ENCODE results near the gene SLC22A7.
"Not testable (repeated sequence)": the region's sequence is repeated elsewhere in the genome, so short reads cannot be mapped to it uniquely, and the experiment has no call there.

SLC22A7 gene

DNA sequence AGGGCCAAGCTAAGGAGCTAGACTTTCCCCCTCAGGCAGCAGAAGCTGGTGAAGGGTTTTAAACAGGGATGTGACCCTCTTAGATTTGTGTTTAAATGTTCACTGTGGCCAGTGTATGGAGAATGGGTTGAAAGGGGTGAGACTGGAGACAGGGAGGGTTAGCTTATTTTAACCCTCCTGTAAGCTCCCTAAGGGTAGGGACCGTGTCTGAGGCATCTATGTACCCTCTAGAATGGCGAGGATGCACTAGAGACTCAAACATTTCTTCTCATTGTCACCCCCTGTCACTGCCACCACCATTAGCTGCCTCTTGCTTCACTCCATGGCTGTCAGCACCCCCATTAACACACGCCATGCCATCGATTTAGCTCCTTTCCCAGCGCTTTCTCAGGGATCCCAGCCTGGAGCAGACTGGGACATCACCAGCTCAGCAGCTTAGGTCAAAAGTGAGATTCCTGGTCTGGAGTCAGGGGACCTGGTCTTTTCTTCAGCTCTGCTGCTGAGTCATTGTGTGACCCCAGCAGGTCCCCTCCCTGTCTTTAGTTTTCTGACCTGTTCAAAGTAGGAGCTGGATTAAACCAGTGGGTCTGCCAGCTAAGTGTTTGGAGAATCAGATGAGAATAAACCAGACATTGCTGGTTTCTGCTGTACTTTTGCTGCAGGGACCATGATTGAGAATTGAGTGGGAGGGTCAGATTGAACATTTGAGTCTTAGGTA, 1.1 kb upstream of the SLC22A7 start:
- Histone ChIP-seq H3K4me1 (ENCODE audit: insufficient read depth, insufficient read length) (peaks cover 17% of the 10 kb centered on the region), H3K27me3 (ENCODE audit: insufficient read depth, insufficient read length) (no peaks in the 10 kb centered on the region), H3K4me3 (ENCODE audit: insufficient read length, low read depth) (no peak overlapping the region), H3K36me3 (ENCODE audit: insufficient read depth, insufficient read length, low read length) (no peaks in the 10 kb centered on the region), H3K9me3 (ENCODE audit: insufficient read depth, low read length) (no peaks in the 10 kb centered on the region), H3K9ac (ENCODE audit: insufficient read length, low read depth) (no peak overlapping the region)
- TF ChIP-seq ZNF274 (IDR thresholded peaks at IDR 0.05; ENCODE audit: low read depth, low read length) (no peak), YY1 (IDR thresholded peaks at IDR 0.05; ENCODE audit: insufficient read depth, insufficient read length) (no peak), SUZ12 (IDR thresholded peaks at IDR 0.05; ENCODE audit: extremely low read depth, insufficient read depth, insufficient read length) (no peak)
- DNase-seq (ENCODE audit: low read depth, low spot score) = no peak

DNA sequence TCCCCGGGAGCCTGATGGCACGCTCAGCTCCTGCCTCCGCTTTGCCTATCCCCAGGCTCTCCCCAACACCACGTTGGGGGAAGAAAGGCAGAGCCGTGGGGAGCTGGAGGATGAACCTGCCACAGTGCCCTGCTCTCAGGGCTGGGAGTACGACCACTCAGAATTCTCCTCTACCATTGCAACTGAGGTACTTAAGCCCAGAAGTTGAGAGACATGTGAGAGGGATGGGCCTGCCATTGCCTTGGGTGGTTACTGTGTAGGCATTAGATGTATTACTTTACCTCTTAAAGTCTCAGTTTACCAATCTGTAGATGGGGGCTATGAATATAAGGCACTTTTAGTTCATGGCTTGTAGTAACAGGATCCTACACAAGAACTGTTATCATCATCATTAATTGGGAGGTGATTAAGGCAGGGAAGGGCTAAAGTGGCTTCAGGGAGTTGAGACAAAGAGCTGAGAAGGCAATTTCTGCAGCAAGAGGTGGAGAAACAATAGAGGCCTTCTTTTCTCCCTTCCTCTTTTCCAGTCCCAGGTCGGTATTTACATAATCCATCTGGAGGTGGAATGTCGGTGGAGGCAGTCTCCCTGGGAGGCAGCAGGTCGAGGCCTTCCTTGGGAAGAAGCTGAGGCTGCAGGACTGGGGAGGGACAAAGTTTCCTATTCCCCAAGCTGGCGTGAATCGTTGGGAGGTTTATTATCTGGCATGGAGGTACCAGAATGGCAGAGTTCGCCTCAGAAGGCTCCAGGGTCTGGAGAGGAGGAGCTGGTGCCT, 691 bp downstream of the SLC22A7 start:
- TF ChIP-seq SUZ12 (IDR thresholded peaks at IDR 0.05; ENCODE audit: extremely low read depth, insufficient read depth, insufficient read length) (no peak), ZNF274 (IDR thresholded peaks at IDR 0.05; ENCODE audit: low read depth, low read length) (no peak), YY1 (IDR thresholded peaks at IDR 0.05; ENCODE audit: insufficient read depth, insufficient read length) (no peak)
- Histone ChIP-seq H3K27me3 (ENCODE audit: insufficient read depth, insufficient read length) (no peaks in the 10 kb centered on the region), H3K9me3 (ENCODE audit: insufficient read depth, low read length) (no peaks in the 10 kb centered on the region), H3K9ac (ENCODE audit: insufficient read length, low read depth) (peak overlapping the region; percentile 32), H3K36me3 (ENCODE audit: insufficient read depth, insufficient read length, low read length) (no peaks in the 10 kb centered on the region), H3K4me1 (ENCODE audit: insufficient read depth, insufficient read length) (peaks cover 17% of the 10 kb centered on the region), H3K4me3 (ENCODE audit: insufficient read length, low read depth) (no peak overlapping the region)
- no peak for DNase-seq (ENCODE audit: low read depth, low spot score)

DNA sequence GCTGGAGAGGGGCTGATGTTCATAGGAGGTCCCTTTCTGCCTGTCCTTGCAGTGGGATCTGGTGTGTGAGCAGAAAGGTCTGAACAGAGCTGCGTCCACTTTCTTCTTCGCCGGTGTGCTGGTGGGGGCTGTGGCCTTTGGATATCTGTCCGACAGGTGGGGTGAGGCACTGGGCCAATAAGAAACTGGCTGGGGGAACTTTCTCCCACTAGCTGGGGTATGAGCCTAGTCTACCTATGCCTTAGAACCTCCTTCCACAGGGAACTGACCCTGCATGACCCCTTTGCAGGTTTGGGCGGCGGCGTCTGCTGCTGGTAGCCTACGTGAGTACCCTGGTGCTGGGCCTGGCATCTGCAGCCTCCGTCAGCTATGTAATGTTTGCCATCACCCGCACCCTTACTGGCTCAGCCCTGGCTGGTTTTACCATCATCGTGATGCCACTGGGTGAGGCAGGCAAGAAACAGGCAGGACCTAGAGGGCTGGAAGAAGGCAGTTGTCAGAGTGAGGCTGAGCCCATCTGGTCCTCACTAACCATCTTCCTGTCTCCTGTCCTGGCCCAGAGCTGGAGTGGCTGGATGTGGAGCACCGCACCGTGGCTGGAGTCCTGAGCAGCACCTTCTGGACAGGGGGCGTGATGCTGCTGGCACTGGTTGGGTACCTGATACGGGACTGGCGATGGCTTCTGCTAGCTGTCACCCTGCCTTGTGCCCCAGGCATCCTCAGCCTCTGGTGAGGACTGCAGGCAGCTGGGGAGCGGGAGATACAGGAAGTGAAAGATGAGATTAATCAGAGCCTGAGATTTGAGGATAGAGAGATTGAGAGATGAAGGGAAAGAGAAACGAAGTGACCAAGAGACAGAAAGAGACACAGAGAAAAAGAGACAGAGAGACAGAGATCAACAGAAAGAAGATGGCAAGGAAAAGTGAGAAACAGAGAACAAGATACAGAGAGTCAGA, 1.6 kb downstream of the SLC22A7 start:
- H3K4me3 ChIP-seq (ENCODE audit: insufficient read length, low read depth) = no peak overlapping the region
- H3K4me1 ChIP-seq (ENCODE audit: insufficient read depth, insufficient read length) = peaks cover 17% of the 10 kb centered on the region
- no peaks in the 10 kb centered on the region for H3K36me3 ChIP-seq (ENCODE audit: insufficient read depth, insufficient read length, low read length)
- H3K9ac ChIP-seq (ENCODE audit: insufficient read length, low read depth) = peak overlapping the region; percentile 32
- TF ChIP-seq SUZ12 (IDR thresholded peaks at IDR 0.05; ENCODE audit: extremely low read depth, insufficient read depth, insufficient read length) (no peak), ZNF274 (IDR thresholded peaks at IDR 0.05; ENCODE audit: low read depth, low read length) (no peak), YY1 (IDR thresholded peaks at IDR 0.05; ENCODE audit: insufficient read depth, insufficient read length) (no peak)
- no peaks in the 10 kb centered on the region for H3K27me3 ChIP-seq (ENCODE audit: insufficient read depth, insufficient read length)
- H3K9me3 ChIP-seq (ENCODE audit: insufficient read depth, low read length) = no peaks in the 10 kb centered on the region
- no peak for DNase-seq (ENCODE audit: low read depth, low spot score)

DNA sequence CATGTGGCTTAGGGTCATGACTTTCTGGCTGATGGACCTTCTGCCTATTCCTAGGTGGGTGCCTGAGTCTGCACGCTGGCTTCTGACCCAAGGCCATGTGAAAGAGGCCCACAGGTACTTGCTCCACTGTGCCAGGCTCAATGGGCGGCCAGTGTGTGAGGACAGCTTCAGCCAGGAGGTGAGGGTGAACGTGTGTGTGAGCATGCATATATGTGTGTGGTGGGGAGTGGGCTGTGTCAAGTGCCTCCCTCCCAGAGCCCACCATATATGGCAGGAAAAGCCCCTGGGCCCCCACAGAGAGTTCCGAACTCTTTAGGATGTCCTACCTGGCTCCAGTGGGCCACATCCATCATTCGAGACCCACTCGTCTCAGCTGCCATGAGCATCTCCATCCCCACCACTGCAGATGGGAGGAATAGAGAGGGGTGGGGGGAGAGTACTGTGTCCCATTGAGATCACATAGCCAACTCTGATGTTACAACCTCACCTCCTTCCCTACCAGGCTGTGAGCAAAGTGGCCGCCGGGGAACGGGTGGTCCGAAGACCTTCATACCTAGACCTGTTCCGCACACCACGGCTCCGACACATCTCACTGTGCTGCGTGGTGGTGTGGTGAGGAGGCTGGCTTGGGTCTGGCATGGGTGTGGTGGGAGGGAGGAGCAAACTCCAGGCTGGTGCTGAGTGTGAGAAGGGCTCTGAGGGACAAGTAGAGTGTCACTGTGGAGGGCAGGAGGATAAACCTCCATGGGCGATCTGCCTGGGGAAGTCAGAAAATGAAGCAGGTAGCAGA, 3.2 kb downstream of the SLC22A7 start:
- Histone ChIP-seq H3K36me3 (ENCODE audit: insufficient read depth, insufficient read length, low read length) (no peaks in the 10 kb centered on the region), H3K9ac (ENCODE audit: insufficient read length, low read depth) (no peak overlapping the region), H3K9me3 (ENCODE audit: insufficient read depth, low read length) (no peaks in the 10 kb centered on the region), H3K4me3 (ENCODE audit: insufficient read length, low read depth) (no peak overlapping the region), H3K27me3 (ENCODE audit: insufficient read depth, insufficient read length) (no peaks in the 10 kb centered on the region), H3K4me1 (ENCODE audit: insufficient read depth, insufficient read length) (peaks cover 19% of the 10 kb centered on the region)
- TF ChIP-seq YY1 (IDR thresholded peaks at IDR 0.05; ENCODE audit: insufficient read depth, insufficient read length) (no peak), ZNF274 (IDR thresholded peaks at IDR 0.05; ENCODE audit: low read depth, low read length) (no peak), SUZ12 (IDR thresholded peaks at IDR 0.05; ENCODE audit: extremely low read depth, insufficient read depth, insufficient read length) (no peak)
- no peak for DNase-seq (ENCODE audit: low read depth, low spot score)

DNA sequence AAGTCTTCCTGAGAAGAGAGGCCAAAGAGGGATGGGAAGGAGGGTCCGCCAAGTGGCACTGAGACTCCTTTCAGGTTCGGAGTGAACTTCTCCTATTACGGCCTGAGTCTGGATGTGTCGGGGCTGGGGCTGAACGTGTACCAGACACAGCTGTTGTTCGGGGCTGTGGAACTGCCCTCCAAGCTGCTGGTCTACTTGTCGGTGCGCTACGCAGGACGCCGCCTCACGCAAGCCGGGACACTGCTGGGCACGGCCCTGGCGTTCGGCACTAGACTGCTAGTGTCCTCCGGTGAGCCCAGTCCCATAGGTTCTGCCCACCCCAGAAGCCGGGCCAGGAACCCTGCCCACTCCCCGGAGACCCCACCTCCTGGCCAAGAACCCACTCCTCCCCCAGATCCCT, 4.1 kb downstream of the SLC22A7 start:
- Histone ChIP-seq H3K4me1 (ENCODE audit: insufficient read depth, insufficient read length) (peaks cover 19% of the 10 kb centered on the region), H3K27me3 (ENCODE audit: insufficient read depth, insufficient read length) (no peaks in the 10 kb centered on the region), H3K36me3 (ENCODE audit: insufficient read depth, insufficient read length, low read length) (no peaks in the 10 kb centered on the region), H3K4me3 (ENCODE audit: insufficient read length, low read depth) (no peak overlapping the region), H3K9ac (ENCODE audit: insufficient read length, low read depth) (no peak overlapping the region), H3K9me3 (ENCODE audit: insufficient read depth, low read length) (no peaks in the 10 kb centered on the region)
- no peak for DNase-seq (ENCODE audit: low read depth, low spot score)
- TF ChIP-seq SUZ12 (IDR thresholded peaks at IDR 0.05; ENCODE audit: extremely low read depth, insufficient read depth, insufficient read length) = no peak
- no peak for TF ChIP-seq ZNF274 (IDR thresholded peaks at IDR 0.05; ENCODE audit: low read depth, low read length)
- no peak for TF ChIP-seq YY1 (IDR thresholded peaks at IDR 0.05; ENCODE audit: insufficient read depth, insufficient read length)

DNA sequence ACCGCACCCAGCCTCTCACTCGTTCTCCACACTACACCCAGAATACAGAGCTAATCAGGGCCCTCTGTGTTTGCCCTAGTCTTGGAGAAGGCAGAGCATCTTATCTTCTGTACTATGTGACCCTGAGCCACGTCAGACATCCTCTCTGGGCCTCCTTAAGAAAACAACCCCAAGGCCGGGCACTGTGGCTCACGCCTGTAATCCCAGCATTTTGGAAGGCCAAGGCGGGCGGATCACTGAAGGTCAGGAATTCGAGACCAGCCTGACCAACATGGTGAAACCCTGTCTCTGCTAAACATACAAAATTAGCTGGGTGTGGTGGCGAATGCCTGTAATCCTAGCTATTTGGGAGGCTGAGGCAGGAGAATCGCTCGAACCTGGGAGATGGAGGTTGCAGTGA, 4.9 kb downstream of the SLC22A7 start:
- H3K4me1 ChIP-seq (ENCODE audit: insufficient read depth, insufficient read length) = peaks cover 17% of the 10 kb centered on the region
- not testable (repeated sequence) for DNase-seq (ENCODE audit: low read depth, low spot score); H3K4me3 ChIP-seq (ENCODE audit: insufficient read length, low read depth); H3K36me3 ChIP-seq (ENCODE audit: insufficient read depth, insufficient read length, low read length); H3K27me3 ChIP-seq (ENCODE audit: insufficient read depth, insufficient read length); H3K9ac ChIP-seq (ENCODE audit: insufficient read length, low read depth); H3K9me3 ChIP-seq (ENCODE audit: insufficient read depth, low read length)
